Osteoblast (primary cell): ENCODE data around the gene TAB2. TPM values are rescaled to one million over a fixed set of nuclear protein-coding genes. Genes with fewer than 3 reads are reported as not detected.

Experiments
- DNase-seq: peaks from one replicate; pipeline ENCODE4 v3.0.0; 2011; ENCODE audit warnings: low spot score, mixed read lengths; ENCODE audit not compliant: insufficient read length; ENCODE audit errors: missing footprints
- H2AFZ ChIP-seq: 2 replicates; pipeline ENCODE4 v1.6.0; 2011; ENCODE audit warnings: mild to moderate bottlenecking, low read length
- H3K27ac ChIP-seq: 2 replicates; pipeline ENCODE4 v1.5.1; 2011; ENCODE audit warnings: mild to moderate bottlenecking, low read depth, low read length, moderate library complexity
- H3K27me3 ChIP-seq: 2 replicates; pipeline ENCODE4 v1.6.0; 2012; ENCODE audit warnings: mild to moderate bottlenecking, control low read depth, inconsistent platforms, low read length, moderate library complexity; ENCODE audit not compliant: insufficient read depth
- H3K36me3 ChIP-seq: 2 replicates; pipeline ENCODE4 v1.5.1; 2011; ENCODE audit warnings: mild to moderate bottlenecking, low read length, control low read depth, moderate library complexity; ENCODE audit not compliant: insufficient read depth
- H3K4me1 ChIP-seq: 2 replicates; pipeline ENCODE4 v1.5.1; 2011; ENCODE audit warnings: mild to moderate bottlenecking, low read length, control low read depth, moderate library complexity; ENCODE audit not compliant: insufficient read depth
- H3K4me2 ChIP-seq: 2 replicates; pipeline ENCODE4 v1.6.0; 2011; ENCODE audit warnings: mild to moderate bottlenecking, low read length; ENCODE audit not compliant: insufficient read depth
- H3K4me3 ChIP-seq: fragments of 200-600 bp; sonication (generic); 3 replicates; pipeline ENCODE4 v1.5.1; 2012; ENCODE audit warnings: mild to moderate bottlenecking, low read length, inconsistent platforms; ENCODE audit not compliant: insufficient read depth
- H3K79me2 ChIP-seq: 2 replicates; pipeline ENCODE4 v1.6.0; 2012; ENCODE audit warnings: mild to moderate bottlenecking, low read length, control low read depth, inconsistent platforms; ENCODE audit not compliant: insufficient read depth
- H3K9me3 ChIP-seq: 2 replicates; pipeline ENCODE4 v1.5.1; 2011; ENCODE audit warnings: low read depth, low read length, control low read depth
- H4K20me1 ChIP-seq: 2 replicates; pipeline ENCODE4 v1.6.0; 2012; ENCODE audit warnings: mild to moderate bottlenecking, low read length, control low read depth; ENCODE audit not compliant: insufficient read depth
- total RNA-seq: library from RNA; depleted of rRNA; stranded (reverse); fragments of >200 nt; gene quantifications from 2 replicates; pipeline ENCODE4 v1.2.3, GENCODE V29; 2012
- TF ChIP-seq, protein P1 (sequence below): IDR thresholded peaks from 2 replicates; pipeline ENCODE4 v1.5.1; 2011; ENCODE audit warnings: mild to moderate bottlenecking, low read depth, low read length, moderate library complexity; ENCODE audit errors: extremely low read depth

TAB2 gene
- total RNA-seq, 1 donor: 28.2 TPM

DNA sequence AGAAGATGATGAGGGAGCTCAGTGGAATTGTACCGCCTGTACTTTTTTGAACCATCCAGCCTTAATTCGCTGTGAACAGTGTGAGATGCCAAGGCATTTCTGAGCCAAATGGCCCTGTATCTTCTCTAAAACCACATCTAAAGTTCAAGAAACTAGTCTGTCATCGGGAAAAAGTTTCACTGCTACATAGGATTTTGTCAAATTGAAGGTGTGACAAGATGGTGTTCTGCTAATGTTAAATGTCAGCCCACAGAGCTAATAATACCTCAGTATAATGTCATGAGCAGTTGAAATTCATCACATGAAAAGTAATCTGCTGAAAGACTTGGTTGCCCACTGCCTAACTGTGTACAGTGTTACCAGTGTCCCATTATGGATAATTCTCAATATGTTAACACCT is 92.1 kb downstream of the TAB2 start:
- H3K4me2 ChIP-seq: no peak overlapping the region
- no peak overlapping the region for H3K4me3 ChIP-seq
- no peak overlapping the region for H3K27ac ChIP-seq
- no peaks in the 10 kb centered on the region for H3K79me2 ChIP-seq
- no peak for DNase-seq
- TF ChIP-seq, protein P1, sequence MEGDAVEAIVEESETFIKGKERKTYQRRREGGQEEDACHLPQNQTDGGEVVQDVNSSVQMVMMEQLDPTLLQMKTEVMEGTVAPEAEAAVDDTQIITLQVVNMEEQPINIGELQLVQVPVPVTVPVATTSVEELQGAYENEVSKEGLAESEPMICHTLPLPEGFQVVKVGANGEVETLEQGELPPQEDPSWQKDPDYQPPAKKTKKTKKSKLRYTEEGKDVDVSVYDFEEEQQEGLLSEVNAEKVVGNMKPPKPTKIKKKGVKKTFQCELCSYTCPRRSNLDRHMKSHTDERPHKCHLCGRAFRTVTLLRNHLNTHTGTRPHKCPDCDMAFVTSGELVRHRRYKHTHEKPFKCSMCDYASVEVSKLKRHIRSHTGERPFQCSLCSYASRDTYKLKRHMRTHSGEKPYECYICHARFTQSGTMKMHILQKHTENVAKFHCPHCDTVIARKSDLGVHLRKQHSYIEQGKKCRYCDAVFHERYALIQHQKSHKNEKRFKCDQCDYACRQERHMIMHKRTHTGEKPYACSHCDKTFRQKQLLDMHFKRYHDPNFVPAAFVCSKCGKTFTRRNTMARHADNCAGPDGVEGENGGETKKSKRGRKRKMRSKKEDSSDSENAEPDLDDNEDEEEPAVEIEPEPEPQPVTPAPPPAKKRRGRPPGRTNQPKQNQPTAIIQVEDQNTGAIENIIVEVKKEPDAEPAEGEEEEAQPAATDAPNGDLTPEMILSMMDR: no peak
- H4K20me1 ChIP-seq: no peaks in the 10 kb centered on the region
- no peaks in the 10 kb centered on the region for H3K27me3 ChIP-seq
- peaks cover 27% of the 10 kb centered on the region for H3K36me3 ChIP-seq
- no peaks in the 10 kb centered on the region for H3K4me1 ChIP-seq
- no peak overlapping the region for H2AFZ ChIP-seq
- no peaks in the 10 kb centered on the region for H3K9me3 ChIP-seq

DNA sequence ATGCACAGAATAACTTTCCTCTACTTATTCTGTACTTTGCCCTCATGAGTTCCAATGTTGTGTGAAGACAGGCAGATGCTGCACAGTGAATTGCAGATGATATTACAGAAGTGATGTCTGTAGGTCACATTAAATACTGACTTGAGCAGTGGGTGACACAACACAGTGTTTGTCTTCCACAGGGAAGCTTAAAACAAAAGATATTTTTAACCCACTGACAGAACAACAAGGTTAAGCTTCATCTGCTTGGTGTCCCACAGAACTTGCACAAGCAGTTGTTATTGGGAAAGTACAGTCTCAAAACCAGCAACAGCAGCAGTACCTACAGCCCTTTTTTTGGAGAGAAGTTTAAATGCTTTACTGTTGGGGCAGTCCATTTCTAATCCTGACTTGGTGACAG is 93.0 kb downstream of the TAB2 start:
- DNase-seq: no peak
- Histone ChIP-seq H4K20me1 (no peaks in the 10 kb centered on the region), H3K79me2 (no peaks in the 10 kb centered on the region), H3K4me3 (no peak overlapping the region), H3K4me2 (no peak overlapping the region), H3K27ac (no peak overlapping the region), H3K27me3 (no peaks in the 10 kb centered on the region), H2AFZ (no peak overlapping the region), H3K4me1 (no peaks in the 10 kb centered on the region), H3K36me3 (peaks cover 23% of the 10 kb centered on the region), H3K9me3 (no peaks in the 10 kb centered on the region)
- TF ChIP-seq, protein P1: no peak

DNA sequence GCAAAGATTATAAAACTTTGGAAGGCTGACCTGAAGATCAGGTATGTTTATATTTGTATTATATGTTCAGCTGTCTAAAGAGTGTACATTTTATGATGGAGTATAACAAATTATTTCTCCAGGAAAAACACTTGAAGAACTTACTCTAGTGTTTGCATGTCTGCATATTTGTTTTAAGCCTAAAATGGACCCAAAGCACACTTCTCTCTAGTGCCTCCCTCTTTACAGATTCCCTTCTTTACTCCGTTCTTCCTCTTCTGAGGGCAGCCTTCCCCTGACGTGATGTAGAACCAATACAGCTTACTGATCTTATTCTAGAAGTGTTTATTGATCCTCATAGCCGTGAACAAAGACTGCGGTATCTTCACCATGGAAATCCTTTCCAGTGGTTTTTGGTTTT is 96.5 kb downstream of the TAB2 start:
- Histone ChIP-seq H3K4me1 (no peaks in the 10 kb centered on the region), H3K27ac (no peak overlapping the region), H3K4me2 (no peak overlapping the region), H2AFZ (no peak overlapping the region), H3K79me2 (no peaks in the 10 kb centered on the region), H3K27me3 (no peaks in the 10 kb centered on the region), H3K9me3 (no peaks in the 10 kb centered on the region), H4K20me1 (no peaks in the 10 kb centered on the region), H3K36me3 (peaks cover 21% of the 10 kb centered on the region), H3K4me3 (no peak overlapping the region)
- TF ChIP-seq, protein P1: no peak
- DNase-seq: no peak

DNA sequence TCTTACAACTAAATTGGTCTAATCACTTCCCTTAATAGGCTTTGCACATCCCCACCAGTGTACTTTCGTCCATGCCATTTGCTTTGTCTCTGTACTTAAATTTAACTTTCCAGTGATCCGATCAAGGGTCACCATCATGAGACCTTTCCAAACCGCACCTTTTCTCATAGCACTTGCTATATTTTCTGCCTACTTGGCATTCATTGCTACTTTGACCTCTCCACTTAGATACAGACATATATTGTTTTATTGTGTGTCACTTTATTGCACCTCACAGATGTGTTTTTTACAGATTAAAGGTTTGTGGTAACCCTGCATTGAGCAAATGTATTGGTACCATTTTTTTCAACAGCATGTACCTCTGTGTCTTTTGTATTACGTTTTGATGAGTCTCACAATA is 97.3 kb downstream of the TAB2 start:
- Histone ChIP-seq H3K36me3 (peaks cover 13% of the 10 kb centered on the region), H3K4me1 (no peaks in the 10 kb centered on the region), H3K9me3 (no peaks in the 10 kb centered on the region), H3K79me2 (no peaks in the 10 kb centered on the region), H3K27me3 (no peaks in the 10 kb centered on the region), H3K4me2 (no peak overlapping the region), H3K4me3 (no peak overlapping the region), H2AFZ (no peak overlapping the region), H4K20me1 (no peaks in the 10 kb centered on the region), H3K27ac (no peak overlapping the region)
- no peak for DNase-seq
- TF ChIP-seq, protein P1: no peak
